DMS79 treated with DMSO at 0.1 percent for 48 hours (cell line): ENCODE measurements around the gene PRDM2.
A peak's percentile ranks its signal among the peaks of the same experiment; 100 is the strongest.

Experiments
- DNase-seq: peaks from one replicate; lab custom pipeline; 2025; lab: John Stamatoyannopoulos, UW

The PRDM2 gene

DNA sequence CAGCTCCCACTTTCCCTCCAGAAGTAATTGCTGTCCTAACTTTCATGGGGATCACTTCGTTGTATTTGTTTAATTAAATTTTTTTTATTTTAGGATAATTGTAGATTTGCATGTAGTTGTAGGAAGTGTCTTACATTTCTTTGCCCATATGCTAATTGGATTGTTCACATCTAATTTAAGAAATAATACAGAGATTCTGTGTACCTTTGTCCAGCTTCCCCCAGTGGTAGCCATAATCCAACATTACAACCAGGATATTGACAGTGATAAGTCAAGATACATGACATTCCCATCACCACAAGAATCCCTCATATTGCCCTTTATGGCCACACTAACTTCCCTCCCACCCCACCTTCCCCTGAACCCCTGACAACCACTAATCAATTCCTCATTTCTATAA is 136.6 kb downstream of the PRDM2 start:
- no peak for DNase-seq

DNA sequence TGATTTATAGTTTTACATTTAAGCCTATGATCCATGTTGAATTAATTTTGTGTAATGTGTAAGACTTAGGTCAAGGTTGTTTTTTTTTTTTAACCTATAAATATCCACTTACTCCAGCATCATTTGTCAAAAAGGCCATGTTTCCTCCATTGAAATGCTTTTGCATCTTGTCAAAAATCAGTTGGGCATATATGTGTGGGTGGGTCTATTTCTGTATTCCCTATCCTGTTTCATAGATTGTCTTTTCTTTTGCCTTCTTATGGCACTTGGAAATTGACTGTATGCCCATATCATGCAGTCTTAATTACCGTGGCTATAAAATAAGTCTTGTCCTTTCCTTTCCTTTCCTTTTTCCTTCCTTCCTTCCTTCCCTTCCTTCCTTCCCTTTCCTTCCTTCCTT is 138.2 kb downstream of the PRDM2 start:
- no peak for DNase-seq

DNA sequence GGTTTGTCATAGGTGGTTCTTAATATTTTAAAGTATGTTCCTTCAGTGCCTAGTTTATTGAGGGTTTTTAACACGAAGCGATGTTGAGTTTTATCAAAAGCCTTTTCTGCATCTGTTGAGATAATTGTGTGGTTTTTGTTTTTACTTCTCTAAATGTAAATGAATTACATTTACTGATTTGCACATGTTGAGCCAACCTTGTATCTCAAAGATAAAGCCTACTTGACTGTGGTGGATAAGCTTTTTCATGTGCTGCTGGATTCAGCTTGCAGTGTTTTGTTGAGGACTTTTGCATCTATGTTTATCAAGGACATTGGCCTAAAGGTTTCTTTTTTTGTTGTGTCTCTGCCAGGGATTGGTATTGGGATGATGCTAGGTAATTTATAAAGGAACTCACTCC is 142.5 kb downstream of the PRDM2 start:
- DNase-seq, result no peak

DNA sequence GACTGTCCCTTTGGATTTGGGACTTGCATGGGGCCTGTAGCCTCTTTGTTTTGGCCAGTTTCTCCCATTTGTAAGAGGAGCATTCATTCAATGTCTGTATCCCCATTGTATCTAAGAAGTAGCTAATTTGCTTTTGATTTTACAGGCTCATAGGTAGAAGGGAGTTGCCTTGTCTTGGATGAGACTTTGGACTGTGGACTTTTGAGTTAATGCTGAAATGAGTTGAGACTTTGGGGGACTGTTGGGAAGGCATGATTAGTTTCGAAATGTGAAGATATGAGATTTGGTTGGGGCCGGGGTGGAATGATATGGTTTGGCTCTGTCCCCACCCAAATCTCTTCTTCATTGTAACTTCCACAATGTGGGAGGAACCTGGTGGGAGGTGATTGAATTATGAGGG is 151.7 kb downstream of the PRDM2 start:
- DNase-seq, result no peak

DNA sequence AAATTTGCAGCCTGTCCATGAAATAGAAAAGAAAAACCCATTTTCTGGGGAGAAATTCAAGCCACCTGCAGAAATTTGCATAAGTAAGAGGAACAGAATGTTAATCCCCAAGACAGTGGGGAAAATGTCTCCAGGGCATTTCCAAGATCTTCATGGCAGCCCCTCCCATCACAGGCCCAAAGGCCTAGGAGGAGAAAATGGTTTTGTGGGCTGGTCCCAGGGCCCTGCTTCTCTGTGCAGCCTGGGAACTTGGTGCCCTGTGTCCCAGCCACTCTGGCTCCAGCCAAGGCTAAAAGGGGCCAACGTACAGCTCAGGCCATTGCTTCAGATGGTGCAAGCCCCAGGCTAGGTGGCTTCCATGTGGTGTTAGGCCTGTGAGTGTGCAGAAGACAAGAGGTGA is 155.6 kb downstream of the PRDM2 start:
- DNase-seq, result no peak

DNA sequence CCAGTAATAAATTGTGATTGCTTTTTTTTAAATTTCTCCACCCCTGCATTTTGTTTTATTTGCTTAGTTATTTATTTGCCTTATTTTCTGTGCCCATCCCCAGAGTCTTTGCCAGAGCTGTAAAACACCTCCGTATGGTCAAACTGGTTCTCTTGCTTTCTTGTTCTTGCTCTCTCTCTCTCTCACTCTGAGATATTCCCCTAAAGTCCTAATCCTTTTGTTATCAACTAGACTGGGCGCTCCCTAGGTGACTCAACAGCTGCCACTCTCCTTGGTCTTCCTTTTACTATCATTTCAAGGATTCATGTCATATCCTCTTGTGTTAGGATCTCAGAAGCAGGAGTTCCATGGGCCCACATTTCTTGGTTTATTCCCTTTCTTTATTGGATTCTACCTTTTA is 160.0 kb downstream of the PRDM2 start:
- no peak for DNase-seq

DNA sequence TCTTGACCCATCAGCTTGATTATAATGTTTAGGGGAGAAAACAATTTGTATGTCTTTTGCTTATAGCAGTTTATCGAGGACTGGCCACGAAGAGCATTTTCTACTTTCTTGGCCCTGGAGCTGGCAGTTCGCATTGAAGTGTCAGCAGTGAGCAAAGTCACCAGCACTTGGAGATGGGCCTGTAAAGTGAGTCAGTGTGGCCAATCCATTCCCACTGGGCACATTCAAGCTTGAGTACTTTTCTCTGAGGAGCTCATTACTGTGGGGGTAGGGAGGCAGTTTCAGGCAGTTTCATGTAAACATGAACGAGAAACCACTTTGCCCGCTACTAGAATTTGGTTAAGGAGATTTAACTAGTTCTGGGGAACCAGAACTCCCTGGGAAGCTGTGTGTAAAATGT is 164.8 kb downstream of the PRDM2 start:
- DNase-seq, result peak; percentile 21

DNA sequence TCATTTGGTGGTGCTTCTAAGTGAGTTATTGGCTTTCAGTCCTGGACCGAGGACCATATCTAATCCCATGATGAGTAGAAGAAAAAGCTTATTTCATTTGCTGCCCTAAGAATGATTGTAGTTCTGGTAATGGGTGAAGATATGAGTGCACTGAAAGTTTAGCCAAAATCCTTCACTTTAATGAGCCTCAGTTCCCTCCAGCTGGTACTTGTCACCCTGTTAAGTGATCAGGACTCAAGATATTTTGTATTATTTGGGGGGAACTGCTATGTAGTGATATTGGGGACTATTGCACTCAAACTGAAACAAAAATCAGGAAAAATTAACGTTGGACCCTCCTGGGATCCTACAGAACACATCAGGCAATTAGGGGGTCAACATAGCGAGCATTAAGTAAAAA is 165.9 kb downstream of the PRDM2 start:
- DNase-seq, result no peak

DNA sequence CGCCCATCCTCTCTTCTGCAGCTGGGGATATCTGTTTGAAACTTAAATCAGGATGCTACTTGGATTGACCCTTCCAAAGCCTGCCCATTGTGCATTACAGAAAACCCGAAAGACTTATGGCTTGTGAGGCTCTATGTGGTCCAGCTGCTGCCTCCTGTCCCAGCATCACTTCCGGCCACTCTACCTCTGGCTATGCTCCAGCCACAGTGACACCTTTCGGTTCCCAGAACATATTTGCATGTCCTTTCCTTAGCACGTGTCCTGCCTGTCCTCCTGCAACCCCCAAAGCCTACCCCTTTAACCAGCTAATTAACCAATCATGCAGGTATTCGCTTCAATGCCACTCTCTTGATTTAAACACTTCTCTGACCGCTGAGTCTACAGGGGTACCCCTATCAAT is 167.6 kb downstream of the PRDM2 start:
- DNase-seq, result no peak

DNA sequence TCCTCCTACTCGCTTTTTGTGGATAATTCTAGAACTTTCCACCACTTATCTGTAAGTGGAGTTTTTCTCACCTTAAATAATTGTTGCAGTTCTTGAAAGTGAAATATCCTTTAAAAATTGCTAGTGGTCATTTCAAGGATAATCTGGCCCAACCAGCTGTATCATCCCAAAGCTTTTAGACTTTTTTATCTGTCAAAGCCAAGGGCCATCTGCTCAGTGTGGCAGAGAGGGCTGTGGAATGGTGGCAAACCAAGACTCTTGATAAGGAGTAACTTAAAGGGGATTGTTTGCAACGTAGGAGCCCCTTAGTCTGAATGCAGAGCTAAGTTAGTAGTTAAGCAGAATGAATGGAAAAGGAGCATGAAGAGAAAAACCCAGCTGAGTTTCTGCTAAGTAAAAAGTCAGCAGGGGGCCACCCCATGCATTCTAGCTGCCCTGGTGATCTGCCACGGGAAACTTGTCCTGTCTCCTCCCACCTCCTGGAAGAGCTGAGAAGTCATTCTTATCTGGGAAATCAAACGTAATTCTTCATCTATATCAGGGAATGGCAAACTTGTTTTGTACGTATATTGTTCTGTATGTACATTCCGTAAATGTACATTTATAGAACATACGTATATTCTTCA is 169.3 kb downstream of the PRDM2 start:
- no peak for DNase-seq

DNA sequence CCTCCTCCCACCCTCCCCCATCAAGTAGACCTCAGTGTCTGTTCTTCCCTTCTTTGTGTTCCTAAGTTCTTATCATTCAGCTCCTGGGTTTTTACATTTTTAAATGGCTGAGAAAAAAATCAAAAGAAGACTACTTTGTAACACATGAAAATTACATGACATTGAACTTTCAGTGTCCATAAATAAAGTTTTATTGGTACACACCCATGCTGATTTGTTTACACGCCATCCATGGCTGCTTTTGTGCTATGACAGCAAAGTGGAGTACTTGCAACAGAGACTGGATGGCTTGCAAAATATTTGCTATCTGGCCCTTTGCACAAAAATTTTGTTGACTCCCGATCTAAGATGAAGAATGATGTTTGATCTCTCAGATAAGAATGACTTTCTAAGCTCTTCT is 171.4 kb downstream of the PRDM2 start:
- DNase-seq, result no peak

DNA sequence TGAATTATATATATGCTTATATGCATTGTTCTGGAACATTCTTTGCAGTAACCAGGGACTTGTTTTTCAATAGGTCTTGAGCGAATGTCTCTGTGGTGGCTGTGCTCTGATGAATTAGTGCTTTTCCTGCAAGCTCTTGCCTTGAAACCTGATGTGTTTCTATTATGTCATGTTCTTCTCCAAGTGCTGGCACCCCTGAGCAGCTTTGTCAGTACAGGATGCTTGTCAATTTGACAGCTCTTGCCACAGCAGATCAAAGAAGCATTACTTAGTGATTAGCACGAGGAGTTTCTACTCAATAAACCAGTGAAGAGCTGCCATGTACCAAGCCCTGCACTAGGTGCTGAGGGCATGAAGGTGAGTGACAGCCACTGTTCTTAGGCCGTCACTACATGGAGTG is 171.9 kb downstream of the PRDM2 start:
- DNase-seq, result no peak

DNA sequence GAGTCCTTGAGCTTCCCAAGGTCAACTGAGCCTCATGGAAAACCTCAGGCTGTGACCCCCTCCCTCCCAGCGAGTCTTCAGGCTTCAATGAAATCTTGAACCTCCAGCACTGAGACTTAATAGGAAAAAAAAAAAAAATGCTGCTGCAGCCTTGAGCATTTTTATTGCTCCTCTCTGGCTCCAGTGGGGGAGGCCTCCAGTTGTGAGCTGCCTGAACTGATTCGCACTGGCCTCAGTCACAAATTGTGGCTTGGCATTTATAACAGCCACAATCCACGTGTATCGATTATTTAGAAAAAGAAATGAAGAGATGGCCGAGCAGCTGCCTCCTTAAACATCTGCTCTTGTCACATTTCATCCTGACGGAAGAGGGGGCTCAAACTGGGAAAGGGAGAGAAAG is 173.0 kb downstream of the PRDM2 start:
- no peak for DNase-seq
